B cell (primary cell): ENCODE results near the gene ANAPC13. TPM values are rescaled to one million over a fixed set of nuclear protein-coding genes. Genes with fewer than 3 reads are reported as not detected.

Experiments
- ATAC-seq: fragments of 200-7000 bp; cut with Tn5 transposase; one replicate; pipeline ENCODE4 v1.10.0; 2021; ENCODE audit warnings: low read depth, mild to moderate bottlenecking, moderate number of reproducible peaks, moderate library complexity
- CTCF ChIA-PET: fragments of 350-600 bp; sonication (Branson Sonifier 250); formaldehyde crosslinking; loops from one replicate; lab custom pipeline; 2021; ENCODE audit warnings: antibody characterized with exemption, inconsistent platforms; lab: Charles Lee
- POLR2A ChIA-PET: fragments of 350-600 bp; sonication (Branson Sonifier 250); formaldehyde crosslinking; loops from one replicate; lab custom pipeline; 2021; ENCODE audit warnings: antibody characterized with exemption; lab: Charles Lee
- DNase-seq: peaks from one replicate; pipeline ENCODE4 v3.0.0; 2013
- H2AFZ ChIP-seq: 2 replicates; pipeline ENCODE4 v1.6.1; 2012; ENCODE audit warnings: mild to moderate bottlenecking, low read depth, low read length; ENCODE audit not compliant: insufficient read depth, poor library complexity, severe bottlenecking
- H3K27ac ChIP-seq, 2 donors: 1 replicate in 1 of 2; 2 replicates in 1 of 2; pipeline ENCODE4 v1.5.1; 2012 to 2013; ENCODE audit warnings: low read length in 2 of 2, mild to moderate bottlenecking in 2 of 2, moderate library complexity in 1 of 2
- H3K27me3 ChIP-seq, 4 experiments: fragments of 200-600 bp in 1 of 4; sonication (generic) in 1 of 4; replicated peaks in 1 of 4; 1 replicate in 2 of 4; 2 replicates in 2 of 4; pipeline versions ENCODE4 v1.6.1 to v1.7.0; 2013 to 2016; ENCODE audit warnings: low read length in 3 of 4, mild to moderate bottlenecking in 2 of 4, mixed read lengths in 1 of 4, moderate library complexity in 1 of 4; ENCODE audit not compliant: insufficient read depth in 4 of 4, control insufficient read depth in 3 of 4; ENCODE audit errors: control extremely low read depth in 1 of 4
- H3K36me3 ChIP-seq, 2 experiments: replicated peaks in 1 of 2; 1 replicate in 1 of 2; 2 replicates in 1 of 2; pipeline versions ENCODE4 v1.6.1 to v1.7.1; 2013; ENCODE audit warnings: low read length in 1 of 2; ENCODE audit not compliant: insufficient read depth in 2 of 2, control insufficient read depth in 1 of 2; ENCODE audit errors: control extremely low read depth in 1 of 2, extremely low read depth in 1 of 2
- H3K4me1 ChIP-seq, 2 donors: fragments of 200-600 bp in 1 of 2; sonication (generic) in 1 of 2; 1 replicate in 1 of 2; 2 replicates in 1 of 2; pipeline versions ENCODE4 v1.5.1 to v1.6.1; 2013 to 2017; ENCODE audit warnings: low read length in 2 of 2; ENCODE audit not compliant: control insufficient read depth in 2 of 2, insufficient read depth in 2 of 2
- H3K4me2 ChIP-seq: replicated peaks from 2 replicates; pipeline ENCODE3; 2012; ENCODE audit warnings: mild to moderate bottlenecking, low read depth, low read length; ENCODE audit not compliant: poor library complexity, severe bottlenecking
- H3K4me3 ChIP-seq, 5 experiments: fragments of 200-600 bp in 1 of 5; sonication (generic) in 1 of 5; 1 replicate in 3 of 5; 2 replicates in 2 of 5; pipeline versions ENCODE4 v1.5.1 to v1.7.0; 2011 to 2016; ENCODE audit warnings: low read length in 4 of 5, mild to moderate bottlenecking in 4 of 5, low read depth in 2 of 5, control low read depth in 1 of 5, moderate library complexity in 1 of 5; ENCODE audit not compliant: insufficient read depth in 1 of 5; ENCODE audit errors: control extremely low read depth in 1 of 5, extremely low read depth in 1 of 5
- H3K79me2 ChIP-seq: fragments of 200-600 bp; sonication (generic); one replicate; pipeline ENCODE4 v1.6.0; 2016; ENCODE audit warnings: low read length; ENCODE audit not compliant: control insufficient read depth, insufficient read depth
- H3K9ac ChIP-seq: fragments of 200-600 bp; sonication (generic); 2 replicates; pipeline ENCODE4 v1.6.1; 2017; ENCODE audit warnings: mild to moderate bottlenecking, low read length, moderate library complexity
- H3K9me3 ChIP-seq, 3 donors: one replicate each; pipeline versions ENCODE4 v1.6.1 to v1.7.1; 2013; ENCODE audit warnings: low read length in 2 of 3; ENCODE audit not compliant: control insufficient read depth in 2 of 3, insufficient read depth in 1 of 3; ENCODE audit errors: control extremely low read depth in 1 of 3
- H4K20me1 ChIP-seq: 2 replicates; pipeline ENCODE4 v1.6.0; 2012; ENCODE audit warnings: mild to moderate bottlenecking, low read length; ENCODE audit not compliant: insufficient read depth, control insufficient read depth, poor library complexity, severe bottlenecking
- H3K27ac Mint-ChIP-seq: one replicate; pipeline ENCODE4 v1.8.0; 2021; ENCODE audit warnings: mixed read lengths
- H3K27me3 Mint-ChIP-seq: one replicate; pipeline ENCODE4 v1.8.0; 2021; ENCODE audit warnings: mixed read lengths
- H3K4me1 Mint-ChIP-seq: one replicate; pipeline ENCODE4 v1.8.0; 2021; ENCODE audit warnings: mixed read lengths
- H3K4me3 Mint-ChIP-seq: one replicate; pipeline ENCODE4 v1.8.0; 2021; ENCODE audit warnings: mixed read lengths
- H3K9me3 Mint-ChIP-seq: one replicate; pipeline ENCODE4 v1.8.0; 2022; ENCODE audit warnings: mixed read lengths; ENCODE audit not compliant: insufficient read depth
- EZH2 ChIP-seq: IDR thresholded peaks from 2 replicates; pipeline ENCODE4 v1.6.1; 2012; ENCODE audit warnings: borderline replicate concordance, low read depth, mild to moderate bottlenecking, moderate library complexity, low read length; ENCODE audit not compliant: insufficient read depth, poor library complexity, severe bottlenecking
- WGBS: methylation state at CpG from one replicate; pipeline ENCODE4 v1.1.5; 2013; ENCODE audit warnings: missing lambda C conversion rate; ENCODE audit not compliant: insufficient coverage; 5-methylcytosine and 5-hydroxymethylcytosine counted together
- intact Hi-C: fragments of 100-400 bp; cut with micrococcal nuclease; formaldehyde crosslinking; loops from one replicate; pipeline ENCODE4 v1.10.0; 2022
- polyA plus RNA-seq: library from polyadenylated mRNA; depleted of rRNA; stranded (reverse); fragments of >200 nt; gene quantifications from 2 replicates; pipeline ENCODE4 v1.2.3, GENCODE V29; 2012
- total RNA-seq, 2 donors: library from RNA; stranded (reverse); fragments of 120-200 nt in 1 of 2; gene quantifications; 1 replicate in 1 of 2; 2 replicates in 1 of 2; pipeline versions ENCODE4 v1.2.3 to v1.2.4, GENCODE V29; 2013 to 2022
- TF ChIP-seq, protein P1 (sequence below): fragments of 200-600 bp; IDR thresholded peaks from one replicate; pipeline ENCODE4 v1.8.0; 2022; ENCODE audit warnings: antibody characterized with exemption, mild to moderate bottlenecking

Gene ANAPC13
- total and polyA plus RNA-seq, 2 donors (not counting 1 experiment from before 2014, with no cell fraction given): 13.0 to 29.3 TPM

DNA sequence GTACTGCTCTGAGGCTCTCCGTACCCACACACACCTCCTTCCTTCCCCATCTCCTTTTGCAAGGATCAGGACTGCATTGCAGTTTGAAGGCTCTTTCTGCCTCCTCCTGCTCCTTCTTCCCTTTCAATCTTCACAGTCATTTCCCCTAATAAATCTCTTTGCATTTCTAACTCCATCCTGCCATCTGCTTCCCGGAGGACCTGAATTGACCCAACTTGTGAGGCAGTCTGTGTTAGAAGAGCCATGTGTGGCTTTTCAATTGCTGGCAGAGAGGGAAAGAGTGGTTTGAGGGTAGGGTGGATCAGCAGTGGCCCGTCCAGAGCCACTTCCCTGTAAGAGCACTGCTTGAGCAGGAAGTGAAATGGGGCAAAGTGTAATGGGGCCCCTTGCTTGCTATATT lies 35.8 kb downstream of the ANAPC13 start:
- DNase-seq: no peak
- ChIA-PET POLR2A (no interaction called here), CTCF (interaction anchor here (0.9 kb wide), 1 partner anchor 238 kb away, joined by 3 read pairs; no protein-coding TSS in a partner anchor)
- H3K4me3 Mint-ChIP-seq: no peak overlapping the region
- H3K79me2 ChIP-seq: no peaks in the 10 kb centered on the region
- H3K36me3 ChIP-seq: no peaks in the 10 kb centered on the region
- H3K4me2 ChIP-seq: no peak overlapping the region
- WGBS: 29% methylated on average over 2 of the region's 3 CpGs
- peaks cover 0 to 32% (median 0%) of the 10 kb centered on the region in 4 experiments for H3K27me3 ChIP-seq
- ATAC-seq: no peak
- H2AFZ ChIP-seq: no peak overlapping the region
- H4K20me1 ChIP-seq: no peaks in the 10 kb centered on the region
- no peaks in the 10 kb centered on the region for H3K4me1 ChIP-seq
- H3K9me3 Mint-ChIP-seq: peaks cover 3% of the 10 kb centered on the region
- TF ChIP-seq, protein P1, sequence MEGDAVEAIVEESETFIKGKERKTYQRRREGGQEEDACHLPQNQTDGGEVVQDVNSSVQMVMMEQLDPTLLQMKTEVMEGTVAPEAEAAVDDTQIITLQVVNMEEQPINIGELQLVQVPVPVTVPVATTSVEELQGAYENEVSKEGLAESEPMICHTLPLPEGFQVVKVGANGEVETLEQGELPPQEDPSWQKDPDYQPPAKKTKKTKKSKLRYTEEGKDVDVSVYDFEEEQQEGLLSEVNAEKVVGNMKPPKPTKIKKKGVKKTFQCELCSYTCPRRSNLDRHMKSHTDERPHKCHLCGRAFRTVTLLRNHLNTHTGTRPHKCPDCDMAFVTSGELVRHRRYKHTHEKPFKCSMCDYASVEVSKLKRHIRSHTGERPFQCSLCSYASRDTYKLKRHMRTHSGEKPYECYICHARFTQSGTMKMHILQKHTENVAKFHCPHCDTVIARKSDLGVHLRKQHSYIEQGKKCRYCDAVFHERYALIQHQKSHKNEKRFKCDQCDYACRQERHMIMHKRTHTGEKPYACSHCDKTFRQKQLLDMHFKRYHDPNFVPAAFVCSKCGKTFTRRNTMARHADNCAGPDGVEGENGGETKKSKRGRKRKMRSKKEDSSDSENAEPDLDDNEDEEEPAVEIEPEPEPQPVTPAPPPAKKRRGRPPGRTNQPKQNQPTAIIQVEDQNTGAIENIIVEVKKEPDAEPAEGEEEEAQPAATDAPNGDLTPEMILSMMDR: no peak
- no peak for TF ChIP-seq EZH2
- H3K4me1 Mint-ChIP-seq: no peaks in the 10 kb centered on the region
- no peak overlapping the region for H3K27ac Mint-ChIP-seq
- H3K9ac ChIP-seq: no peak overlapping the region
- no peak overlapping the region for H3K27ac ChIP-seq
- no peak overlapping the region for H3K4me3 ChIP-seq
- peaks cover 3 to 8% (median 7%) of the 10 kb centered on the region in 3 donors for H3K9me3 ChIP-seq
- peaks cover 43% of the 10 kb centered on the region for H3K27me3 Mint-ChIP-seq
- intact Hi-C loops: no loop called here

DNA sequence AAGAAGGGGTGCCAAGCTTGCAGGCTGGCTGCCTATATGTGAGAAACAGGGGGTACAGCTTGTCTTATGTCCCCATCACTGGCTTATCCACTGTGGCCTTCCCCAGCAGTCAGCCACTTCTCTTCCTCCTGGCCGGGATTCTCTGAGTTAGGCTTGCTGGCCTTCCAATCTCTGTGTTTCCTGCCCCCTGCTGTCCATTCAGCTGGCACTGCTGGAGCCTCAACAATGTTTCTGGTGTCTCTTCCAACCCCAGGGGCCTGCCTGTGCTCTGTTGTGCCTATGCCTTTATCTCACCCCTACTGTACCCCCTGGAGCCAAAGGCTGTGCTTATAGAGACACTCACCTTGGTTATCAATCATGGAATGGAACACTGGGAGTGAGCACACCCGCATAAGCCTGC lies 36.5 kb downstream of the ANAPC13 start:
- Histone ChIP-seq H3K9ac (no peak overlapping the region), H3K36me3 (no peaks in the 10 kb centered on the region), H3K27me3 (peaks cover 0 to 32% (median 0%) of the 10 kb centered on the region in 4 experiments), H2AFZ (no peak overlapping the region), H3K27ac (no peak overlapping the region), H3K79me2 (no peaks in the 10 kb centered on the region), H4K20me1 (no peaks in the 10 kb centered on the region), H3K4me3 (no peak overlapping the region), H3K4me2 (no peak overlapping the region), H3K9me3 (peaks cover 3 to 8% (median 7%) of the 10 kb centered on the region in 3 donors), H3K4me1 (no peaks in the 10 kb centered on the region)
- ChIA-PET POLR2A (no interaction called here), CTCF (interaction anchor here (0.9 to 1.0 kb wide), 2 partner anchors 237 to 251 kb away, joined by 3 read pairs; no protein-coding TSS in a partner anchor)
- H3K4me3 Mint-ChIP-seq: no peak overlapping the region
- DNase-seq: no peak
- H3K27me3 Mint-ChIP-seq: peaks cover 48% of the 10 kb centered on the region
- no peaks in the 10 kb centered on the region for H3K4me1 Mint-ChIP-seq
- H3K9me3 Mint-ChIP-seq: peaks cover 3% of the 10 kb centered on the region
- TF ChIP-seq, protein P1: no peak
- no peak for TF ChIP-seq EZH2
- H3K27ac Mint-ChIP-seq: no peak overlapping the region
- WGBS: 68% methylated on average over 2 of the region's 2 CpGs
- ATAC-seq: no peak
- intact Hi-C loops: no loop called here
